Right lobe of liver (tissue), 6 donors: ENCODE results near the gene ACTN1. TPM values are rescaled to one million over a fixed set of nuclear protein-coding genes. Genes with fewer than 3 reads are reported as not detected.

ENCODE experiments used
- ATAC-seq, 4 donors: fragments of 200-7000 bp; cut with Tn5 transposase; one replicate each; pipeline ENCODE4 v1.9.1; 2020; ENCODE audit warnings: mild to moderate bottlenecking in 4 of 4, moderate library complexity in 4 of 4
- DNase-seq, 3 donors: peaks; one replicate each; pipeline ENCODE4 v3.0.0-alpha.2; 2020
- H3K27ac ChIP-seq, 3 donors: fragments of 200-600 bp; one replicate each; pipeline ENCODE4 v1.8.0; 2022
- H3K27me3 ChIP-seq, 2 donors: fragments of 200-600 bp; one replicate each; pipeline ENCODE4 v1.8.0; 2022
- H3K36me3 ChIP-seq, 4 donors: fragments of 200-600 bp; sonication (generic) in 1 of 4; one replicate each; pipeline versions ENCODE4 v1.5.1 to v1.8.0; 2017 to 2022; ENCODE audit warnings: control low read depth in 1 of 4
- H3K4me1 ChIP-seq, 4 donors: fragments of 200-600 bp; sonication (generic) in 1 of 4; one replicate each; pipeline versions ENCODE4 v1.5.1 to v1.8.0; 2017 to 2022; ENCODE audit warnings: control low read depth in 1 of 4
- H3K4me3 ChIP-seq, 3 donors: fragments of 200-600 bp; one replicate each; pipeline ENCODE4 v1.8.0; 2022
- H3K9me3 ChIP-seq, 4 donors: fragments of 200-600 bp; sonication (generic) in 1 of 4; one replicate each; pipeline versions ENCODE4 v1.5.1 to v1.8.0; 2017 to 2022; ENCODE audit warnings: control low read depth in 1 of 4
- POLR2A ChIP-seq: fragments of 450-650 bp; IDR thresholded peaks from one replicate; pipeline ENCODE4 v1.6.1; 2017; ENCODE audit warnings: antibody characterized with exemption, mild to moderate bottlenecking
- WGBS: methylation state at CpG from one replicate; pipeline ENCODE4 v1.1.6; 2018; ENCODE audit warnings: low coverage, low lambda C conversion rate; ENCODE audit not compliant: insufficient coverage; ENCODE audit errors: missing lambda C conversion rate; 5-methylcytosine and 5-hydroxymethylcytosine counted together
- intact Hi-C, 2 donors: fragments of 100-400 bp; cut with DNase I; formaldehyde crosslinking; loops; one replicate each; pipeline versions ENCODE4 v1.11.2 to v1.14.1; 2022
- small RNA-seq, 2 experiments: library from RNA; depleted of rRNA; stranded (forward); fragments of <200 nt; gene quantifications; one replicate each; pipeline ENCODE3, GENCODE V24; 2016
- total RNA-seq, 6 experiments: library from RNA; depleted of rRNA in 2 of 6; stranded (reverse); fragments of >200 nt in 2 of 6; fragmentation: NEBNext Ultra II Directional in 3 of 6; extraction: Animal tissue kit (Norgen Biotek cat#: 25700) in 3 of 6; gene quantifications; one replicate each; pipeline versions ENCODE4 v1.1.0 to v1.2.4, GENCODE V29; 2016 to 2023
- TF ChIP-seq, protein P1 (sequence below), 4 donors: fragments of 200-600 bp in 3 of 4; fragments of 450-650 bp in 1 of 4; IDR thresholded peaks; one replicate each; pipeline versions ENCODE4 v1.5.1 to v1.8.0; 2016 to 2022; ENCODE audit warnings: antibody characterized with exemption in 4 of 4, mild to moderate bottlenecking in 2 of 4
- donor health status: DM: no; HTN: yes; CAD: no.
- donor health status: DM: no; HTN: no; CAD: no.
- donor health status: DM: no; HTN: no; CAD: no.
- donor health status: DM: no; HTN: yes; CAD: no.
- donor health status: DM: no; HTN: yes; CAD: no.

Gene ACTN1
- total RNA-seq, 6 experiments from 2014 or later, result 53.1 to 145 (median 100) TPM

DNA sequence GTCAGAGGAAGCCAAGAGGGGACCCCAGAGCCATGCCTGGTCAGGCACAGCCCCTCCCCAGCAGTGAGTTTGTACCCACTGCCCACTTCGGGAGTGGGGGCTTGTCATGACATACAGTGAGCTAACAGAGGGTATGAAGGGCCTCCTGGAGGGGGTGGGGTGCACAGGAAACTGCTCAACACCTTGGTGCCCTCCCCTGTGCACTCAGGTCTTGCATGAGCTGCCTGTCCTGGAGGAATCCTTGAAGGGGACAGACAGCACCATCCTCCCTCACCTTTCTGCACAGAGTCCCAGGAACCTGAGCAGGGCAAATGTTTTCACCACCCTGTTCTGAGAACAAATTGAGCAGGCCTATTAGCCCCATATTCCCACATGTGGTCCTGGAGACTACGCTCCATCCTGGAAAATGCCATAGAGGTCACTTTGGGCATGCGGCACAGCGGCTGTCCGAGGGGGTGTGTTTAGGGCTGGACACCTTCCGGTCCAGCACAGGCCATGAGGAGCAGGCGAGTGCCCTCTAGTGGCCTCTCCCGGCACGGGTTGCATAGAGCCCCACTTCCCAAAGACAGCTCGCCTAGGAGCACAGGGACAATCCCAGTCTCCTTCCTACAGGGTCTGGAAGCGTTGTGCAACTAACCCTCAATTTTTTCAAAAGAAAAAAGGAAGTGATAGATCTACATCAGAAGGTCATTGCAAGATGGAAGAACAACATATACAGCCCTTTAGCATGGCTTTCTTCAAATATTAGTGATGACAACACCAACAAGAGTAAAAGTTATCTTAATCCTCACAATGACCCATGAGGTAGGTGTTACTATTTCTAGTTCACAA is 154.4 kb downstream of the ACTN1 start:
- WGBS, result 17% methylated on average over 8 of the region's 11 CpGs
- Histone ChIP-seq H3K36me3 (no peaks in the 10 kb centered on the region), H3K9me3 (no peaks in the 10 kb centered on the region), H3K4me1 (peaks cover 0 to 67% (median 31%) of the 10 kb centered on the region in 4 donors), H3K4me3 (peak overlapping the region; percentile 10 to 43 (median 12)), H3K27ac (peak overlapping the region; percentile 73 to 99 (median 79)), H3K27me3 (no peaks in the 10 kb centered on the region)
- intact Hi-C loops, result loop anchor here in 1 of 2 donors (10.0 kb wide), 1 partner anchor 890 kb away; no protein-coding TSS in a partner anchor
- peak; percentile 56 for TF ChIP-seq POLR2A
- TF ChIP-seq, protein P1, sequence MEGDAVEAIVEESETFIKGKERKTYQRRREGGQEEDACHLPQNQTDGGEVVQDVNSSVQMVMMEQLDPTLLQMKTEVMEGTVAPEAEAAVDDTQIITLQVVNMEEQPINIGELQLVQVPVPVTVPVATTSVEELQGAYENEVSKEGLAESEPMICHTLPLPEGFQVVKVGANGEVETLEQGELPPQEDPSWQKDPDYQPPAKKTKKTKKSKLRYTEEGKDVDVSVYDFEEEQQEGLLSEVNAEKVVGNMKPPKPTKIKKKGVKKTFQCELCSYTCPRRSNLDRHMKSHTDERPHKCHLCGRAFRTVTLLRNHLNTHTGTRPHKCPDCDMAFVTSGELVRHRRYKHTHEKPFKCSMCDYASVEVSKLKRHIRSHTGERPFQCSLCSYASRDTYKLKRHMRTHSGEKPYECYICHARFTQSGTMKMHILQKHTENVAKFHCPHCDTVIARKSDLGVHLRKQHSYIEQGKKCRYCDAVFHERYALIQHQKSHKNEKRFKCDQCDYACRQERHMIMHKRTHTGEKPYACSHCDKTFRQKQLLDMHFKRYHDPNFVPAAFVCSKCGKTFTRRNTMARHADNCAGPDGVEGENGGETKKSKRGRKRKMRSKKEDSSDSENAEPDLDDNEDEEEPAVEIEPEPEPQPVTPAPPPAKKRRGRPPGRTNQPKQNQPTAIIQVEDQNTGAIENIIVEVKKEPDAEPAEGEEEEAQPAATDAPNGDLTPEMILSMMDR (IDR thresholded peaks at IDR 0.05), result peak; percentile 90 to 98 (median 96)
- ATAC-seq, result peak; percentile 65 to 83 (median 70)
- peak; percentile 91 to 96 (median 95) for DNase-seq

DNA sequence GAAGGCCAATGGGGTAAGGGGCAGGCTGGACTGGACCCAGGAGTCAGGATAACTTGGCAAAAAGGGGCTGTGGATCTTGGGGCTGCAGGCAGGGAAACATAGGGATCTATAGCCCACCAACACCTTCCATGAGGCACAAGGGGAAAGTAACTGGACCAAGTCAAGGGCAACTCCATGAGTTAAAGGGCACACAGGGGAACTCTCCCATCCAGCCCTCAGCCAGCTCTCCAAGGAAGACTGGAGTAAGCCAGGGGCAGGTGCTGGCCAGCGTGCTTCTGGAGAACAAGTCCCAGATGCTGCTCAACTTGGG is 154.9 kb downstream of the ACTN1 start:
- H3K36me3 ChIP-seq, result no peaks in the 10 kb centered on the region
- peak overlapping the region in 1 of 3 donors; percentile 43 for H3K4me3 ChIP-seq
- no peaks in the 10 kb centered on the region for H3K27me3 ChIP-seq
- H3K27ac ChIP-seq, result peak overlapping the region; percentile 46 to 99 (median 79)
- DNase-seq, result no peak
- no peaks in the 10 kb centered on the region for H3K9me3 ChIP-seq
- intact Hi-C loops, result loop anchor here in 1 of 2 donors (10.0 kb wide), 1 partner anchor 889 kb away; no protein-coding TSS in a partner anchor
- WGBS, result no CpG with 5 or more reads among the region's 1 CpG
- peak in 3 of 4 donors; percentile 7 to 23 (median 15) for ATAC-seq
- peaks cover 0 to 72% (median 33%) of the 10 kb centered on the region in 4 donors for H3K4me1 ChIP-seq
- no peak for TF ChIP-seq POLR2A
- TF ChIP-seq, protein P1 (IDR thresholded peaks at IDR 0.05), result no peak

Small RNAs within 50 kb of the gene (small RNA-seq; reads per million reads assigned to genes)
- 0 reads per million in 2 experiments for gene BANF1P1
- 0 reads per million in 2 experiments for gene HMGN1P3
- gene RPS29P1, result 0 reads per million in 2 experiments

Other genes starting within 250 kb of the ACTN1 start
- gene ZFP36L1, start 186.2 kb downstream of the ACTN1 start, total RNA-seq, result 100 to 1,000 TPM; 109 to 298 (median 218) TPM
- 10 to 100 TPM; 21.8 to 31.4 (median 28.0) TPM for gene DCAF5, start 173.8 kb upstream of the ACTN1 start, total RNA-seq
- 10 to 100 TPM in 1 of 6 experiments, 1 to 10 TPM in 5; 7.4 to 10.4 (median 8.2) TPM for gene EXD2, start 212.2 kb upstream of the ACTN1 start, total RNA-seq